CD4-positive, alpha-beta T cell treated with Interferon gamma for 1 hour (primary cell): ENCODE measurements around the gene VTI1A.

Source experiments
- DNase-seq: peaks from one replicate; pipeline ENCODE4 v3.0.0-alpha.2; 2020

VTI1A gene

GRCh38 chr10:112695539-112695938 lies 248.5 kb downstream of the VTI1A start:
- no peak for DNase-seq

DNA sequence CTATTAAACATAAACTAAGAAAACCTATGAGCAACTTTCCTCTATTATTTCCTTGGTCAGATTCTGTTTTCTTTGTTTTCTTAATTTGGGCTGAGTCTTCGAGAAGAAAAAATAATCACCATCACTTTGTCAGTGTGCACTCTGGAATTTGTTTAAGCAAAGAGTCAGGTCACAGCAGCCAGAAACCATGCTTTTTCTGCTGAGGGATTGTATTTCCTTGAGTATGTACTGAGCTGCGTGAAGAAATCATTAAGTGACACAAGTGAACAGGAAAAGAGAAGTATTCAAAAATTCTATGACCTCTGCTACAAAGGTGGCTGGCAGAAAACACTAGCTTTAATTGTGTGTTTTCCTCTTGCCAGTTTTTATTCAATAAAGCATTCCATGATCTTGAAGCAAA lies 249.6 kb downstream of the VTI1A start:
- DNase-seq: no peak

DNA sequence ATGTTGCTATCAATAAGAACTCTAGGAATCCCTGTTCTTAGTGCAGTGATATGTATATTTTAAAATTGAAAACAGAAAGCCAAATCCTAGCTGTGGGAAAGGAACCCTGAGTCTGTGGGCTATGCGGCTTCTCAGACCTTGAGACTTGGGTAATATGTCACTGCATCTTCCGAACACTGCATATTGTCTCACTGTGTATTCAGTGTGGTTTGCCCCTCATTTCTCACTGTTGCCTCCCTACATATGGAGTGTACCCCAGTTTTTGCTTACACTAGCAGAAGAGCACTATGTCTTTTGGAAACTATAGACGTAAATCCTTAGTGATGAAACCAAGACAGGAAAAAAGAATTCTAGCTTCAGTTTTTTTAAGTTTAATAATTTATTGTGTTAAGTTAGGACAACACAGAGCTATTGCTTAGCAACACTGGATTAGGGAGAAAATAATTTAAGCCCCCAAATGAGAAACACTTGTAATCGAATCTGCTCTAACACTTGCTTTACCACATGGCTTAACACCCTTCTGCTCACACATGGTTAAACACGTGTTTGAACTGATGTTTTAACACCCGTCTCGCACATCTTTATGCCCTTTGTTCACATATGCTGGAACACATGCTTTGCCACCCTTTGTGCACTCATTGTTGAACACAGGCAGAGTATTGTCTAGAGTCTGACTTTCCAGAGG lies 251.3 kb downstream of the VTI1A start:
- no peak for DNase-seq

DNA sequence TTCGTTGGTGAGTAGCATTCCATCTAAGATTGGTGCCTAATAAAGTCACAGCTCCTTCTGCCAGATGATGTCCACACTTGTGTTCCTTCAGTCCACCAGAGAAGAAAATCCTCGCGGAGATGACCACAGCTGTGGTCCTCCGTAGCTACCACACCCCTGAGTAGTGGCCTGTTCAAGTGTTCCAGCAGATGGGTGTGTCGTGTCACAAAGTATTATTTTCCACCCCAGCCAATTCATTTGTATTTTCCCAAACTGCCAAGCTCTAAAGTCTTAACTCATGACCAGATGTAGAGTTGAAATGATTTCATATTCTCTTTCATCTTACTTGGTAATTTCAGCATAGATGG lies 251.8 kb downstream of the VTI1A start:
- no peak for DNase-seq

- DNase-seq: no peak
These were observed 253.2 kb downstream of the VTI1A start for GRCh38 chr10:112700215-112700671.

DNA sequence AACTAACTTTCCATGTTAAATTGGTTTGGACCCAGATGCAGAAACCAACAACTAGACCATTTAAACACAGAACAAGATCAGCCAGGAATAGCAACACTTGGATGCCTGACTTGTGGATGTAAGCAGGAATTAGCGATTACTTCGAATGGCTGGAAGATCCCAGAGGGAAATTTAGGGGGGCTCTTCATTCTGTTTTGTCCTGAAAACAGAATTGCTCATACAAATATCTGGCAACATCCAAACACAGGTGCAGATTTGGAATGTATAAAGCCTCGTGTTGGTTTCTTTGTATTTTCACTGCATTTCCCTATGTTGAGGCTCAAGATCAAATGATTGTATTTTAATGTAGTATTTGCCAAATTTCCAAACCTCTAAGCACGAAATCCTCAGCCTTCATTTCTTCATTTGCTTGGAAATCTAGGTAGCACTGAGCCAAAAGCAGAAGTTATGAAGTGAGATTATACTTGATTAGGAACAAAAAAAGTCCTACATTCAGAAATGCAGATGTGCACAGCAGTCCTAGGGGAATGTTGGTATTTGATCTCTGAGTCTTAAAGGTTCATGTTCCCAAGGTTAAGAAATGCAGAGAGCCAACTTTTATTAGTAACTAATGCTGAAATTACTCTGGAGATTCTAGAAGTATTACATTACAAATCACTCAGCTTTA lies 254.3 kb downstream of the VTI1A start:
- no peak for DNase-seq

- no peak for DNase-seq
These were observed 254.9 kb downstream of the VTI1A start for GRCh38 chr10:112701878-112702255.

- no peak for DNase-seq
These were observed 259.6 kb downstream of the VTI1A start for GRCh38 chr10:112706577-112706976.

- DNase-seq: no peak
These were observed 261.4 kb downstream of the VTI1A start for GRCh38 chr10:112708461-112708860.

DNA sequence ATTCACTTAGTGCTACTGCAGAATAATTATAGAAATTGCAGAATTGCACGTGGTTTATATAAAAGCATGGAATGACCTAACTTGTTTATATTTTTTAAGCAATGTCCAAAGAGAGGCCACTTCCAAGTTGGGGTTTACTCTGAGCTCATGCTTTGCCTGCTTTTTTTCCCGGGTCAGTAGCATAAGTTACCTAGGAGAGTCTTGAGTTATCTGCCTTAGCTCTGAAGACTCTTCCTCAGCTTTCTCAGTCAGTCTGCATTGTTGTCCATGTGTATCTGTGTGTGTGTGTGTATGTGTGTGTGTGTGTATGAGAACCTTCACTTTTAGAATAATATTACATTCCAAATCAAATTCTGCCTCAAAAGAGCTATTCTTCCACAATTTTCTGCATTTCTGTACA lies 263.5 kb downstream of the VTI1A start:
- no peak for DNase-seq

GRCh38 chr10:112711366-112711765 lies 264.4 kb downstream of the VTI1A start:
- DNase-seq: no peak

DNA sequence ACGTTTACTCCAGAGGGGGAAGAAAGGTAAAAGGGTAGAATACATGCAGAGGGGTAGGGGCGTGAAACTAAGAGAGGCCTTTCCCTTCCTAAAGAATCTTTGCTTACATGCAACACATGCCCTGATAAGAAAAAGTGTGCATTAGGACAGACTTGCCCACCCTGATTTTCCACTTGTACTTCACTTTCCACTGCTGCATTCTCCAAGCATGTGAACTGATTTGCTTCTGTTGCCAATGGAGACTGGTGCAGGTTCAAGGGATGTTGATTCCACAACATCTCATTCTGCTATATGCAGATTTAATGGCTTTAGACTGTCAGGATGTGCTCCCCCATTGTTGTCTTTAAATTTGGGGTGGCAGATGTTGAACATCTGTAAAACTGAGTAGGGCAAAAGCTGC lies 265.5 kb downstream of the VTI1A start:
- no peak for DNase-seq

DNA sequence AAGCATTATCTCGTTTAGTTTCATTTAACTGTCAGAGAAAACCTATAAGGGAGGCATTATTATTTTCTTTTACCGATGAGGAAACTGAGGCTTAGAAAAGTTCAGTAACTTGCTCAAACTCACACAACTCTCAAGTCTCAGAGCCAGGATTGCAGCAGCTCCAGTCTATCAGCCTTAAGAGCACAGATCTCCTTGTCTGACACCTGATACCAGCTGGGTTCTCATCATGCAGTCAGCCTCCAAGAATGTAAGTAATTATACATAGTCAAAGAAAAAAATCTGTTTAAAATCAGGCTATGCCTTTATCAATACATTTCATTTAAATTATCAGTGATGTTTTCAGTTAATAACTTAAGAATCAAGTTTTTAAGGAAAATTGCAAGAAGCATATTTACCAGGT lies 266.4 kb downstream of the VTI1A start:
- DNase-seq: no peak

DNA sequence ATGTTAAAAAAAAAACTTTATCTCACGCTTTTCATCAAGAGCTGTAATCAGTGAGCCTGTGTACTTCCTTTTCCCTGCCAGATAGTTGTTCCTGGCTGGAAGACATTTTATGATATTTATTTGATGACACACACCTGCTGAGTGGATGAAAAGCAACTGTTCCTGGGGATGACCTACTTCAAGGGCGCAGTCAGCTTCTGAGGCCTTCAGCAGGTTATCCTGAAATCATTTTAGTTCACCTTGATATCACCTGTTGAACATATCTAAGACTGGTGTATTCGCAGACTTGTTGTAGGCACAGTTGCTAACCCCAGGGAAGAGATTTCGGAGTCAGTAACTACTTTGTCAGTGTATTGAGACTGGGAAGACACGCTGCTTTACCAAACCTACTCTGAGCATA lies 268.6 kb downstream of the VTI1A start:
- DNase-seq: no peak

- DNase-seq: no peak
These were observed 269.1 kb downstream of the VTI1A start for GRCh38 chr10:112716076-112716475.

GRCh38 chr10:112716924-112717413 lies 270.0 kb downstream of the VTI1A start:
- no peak for DNase-seq

DNA sequence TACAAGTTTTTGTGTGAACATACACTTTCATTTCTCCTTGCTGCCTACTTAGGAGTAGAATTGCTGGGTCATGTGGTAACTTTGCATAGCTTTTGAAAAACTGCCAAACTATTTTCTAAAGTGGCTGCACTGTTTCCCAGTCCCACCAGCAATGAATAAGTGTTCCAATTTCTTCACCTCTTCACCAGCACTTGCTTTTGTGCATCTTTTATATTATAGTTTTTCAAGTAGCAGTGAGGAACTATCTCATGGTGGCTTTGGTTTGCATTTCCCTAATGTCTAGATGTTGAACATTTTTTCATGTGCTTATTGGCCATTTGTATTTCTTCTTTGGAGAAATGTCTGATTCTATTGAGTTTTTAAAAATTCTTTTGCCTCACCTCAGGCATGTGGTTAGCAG lies 273.2 kb downstream of the VTI1A start:
- DNase-seq: no peak

DNA sequence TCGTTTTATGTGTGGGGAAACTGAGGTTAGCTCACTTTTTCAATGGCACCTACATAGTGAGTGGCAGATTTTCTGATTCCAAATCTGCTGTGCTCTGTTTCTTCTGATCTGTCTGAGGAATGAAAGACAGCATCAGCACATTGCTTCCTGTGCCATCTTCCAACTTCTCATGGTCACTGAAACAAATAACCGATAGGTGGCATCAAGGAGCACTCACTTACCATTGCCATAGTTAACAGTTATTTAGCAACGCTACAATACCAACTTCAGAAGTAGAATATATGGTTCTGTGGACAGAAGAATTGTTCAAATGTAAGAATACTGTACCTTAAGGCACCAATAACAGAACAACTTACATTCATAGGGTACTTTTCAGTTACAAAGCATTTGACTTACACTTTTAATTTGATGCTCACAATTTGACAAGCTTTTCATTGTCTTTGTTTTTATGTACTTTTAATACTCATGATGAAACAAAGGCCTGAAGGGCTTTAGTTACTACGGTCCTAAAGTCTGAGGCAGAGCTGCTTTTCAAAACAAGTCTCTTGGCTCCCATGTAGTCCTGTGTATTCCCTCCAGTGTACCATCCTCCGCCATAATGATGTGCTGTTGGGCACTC lies 274.2 kb downstream of the VTI1A start:
- no peak for DNase-seq

DNA sequence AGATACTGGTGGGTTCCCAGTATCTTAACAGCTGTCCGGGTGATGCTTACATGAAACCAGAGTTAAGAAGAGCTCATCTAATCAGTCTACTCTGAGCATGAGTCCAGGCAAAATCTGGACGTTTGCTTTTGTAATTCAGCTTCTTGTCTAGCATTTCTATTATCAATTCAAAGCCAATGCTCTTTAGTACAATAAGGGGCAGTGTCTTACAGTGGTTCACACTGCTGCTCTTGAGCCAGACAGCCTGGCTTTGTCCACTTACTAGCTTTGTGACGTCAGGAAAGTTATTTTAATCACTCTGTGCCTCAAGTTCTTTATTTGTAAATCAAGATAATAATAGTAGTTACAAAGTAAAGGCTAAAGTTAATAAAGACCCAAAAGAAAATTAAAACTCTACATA lies 275.7 kb downstream of the VTI1A start:
- no peak for DNase-seq

GRCh38 chr10:112723876-112724275 lies 276.9 kb downstream of the VTI1A start:
- DNase-seq: no peak

- DNase-seq: no peak
These were observed 277.5 kb downstream of the VTI1A start for GRCh38 chr10:112724404-112724991.

DNA sequence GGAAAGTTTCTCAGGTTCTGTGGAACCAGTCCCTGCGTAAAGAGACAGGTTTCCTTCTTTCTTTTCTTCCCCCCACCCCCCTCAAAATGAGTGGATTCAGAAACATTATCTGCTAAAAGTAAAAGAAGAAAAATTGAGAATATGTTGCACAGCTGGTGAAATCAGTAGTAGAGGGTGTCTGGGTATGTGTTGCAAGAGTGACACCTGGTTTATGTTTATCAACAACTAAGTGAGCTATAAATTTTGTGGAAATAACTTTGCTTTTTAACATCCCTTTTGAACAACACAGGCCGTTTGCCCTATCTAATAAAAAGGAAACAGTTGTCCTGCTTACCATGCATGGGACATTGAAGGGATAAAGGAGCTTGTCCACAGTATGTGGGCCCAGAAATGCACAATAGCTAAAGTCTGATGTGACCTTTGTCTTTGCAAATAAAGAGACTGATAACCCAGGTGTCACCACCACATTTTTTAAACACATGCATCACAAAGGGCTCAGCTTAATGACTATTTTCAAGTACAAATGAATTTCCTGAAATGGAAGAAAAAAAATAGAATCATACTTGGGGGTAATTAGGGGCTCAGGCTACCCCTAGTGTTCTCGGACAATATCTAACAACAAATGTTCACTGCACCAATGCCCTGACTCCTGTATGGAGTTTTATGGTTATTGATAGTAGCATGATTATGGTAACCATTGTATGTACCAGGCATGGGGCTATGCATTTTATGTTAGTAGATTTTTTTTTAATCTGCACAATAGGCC lies 281.3 kb downstream of the VTI1A start:
- DNase-seq: no peak

- no peak for DNase-seq
These were observed 282.0 kb downstream of the VTI1A start for GRCh38 chr10:112728997-112729396.
